Suppressor macrophage treated with lipopolysaccharide for 4 hours (primary cell): ENCODE results near the gene SERPINB7.
A peak's percentile ranks its signal among the peaks of the same experiment; 100 is the strongest.

Experiments
- DNase-seq: peaks from one replicate; pipeline ENCODE4 v3.0.0-alpha.2; 2020

Gene SERPINB7

DNA sequence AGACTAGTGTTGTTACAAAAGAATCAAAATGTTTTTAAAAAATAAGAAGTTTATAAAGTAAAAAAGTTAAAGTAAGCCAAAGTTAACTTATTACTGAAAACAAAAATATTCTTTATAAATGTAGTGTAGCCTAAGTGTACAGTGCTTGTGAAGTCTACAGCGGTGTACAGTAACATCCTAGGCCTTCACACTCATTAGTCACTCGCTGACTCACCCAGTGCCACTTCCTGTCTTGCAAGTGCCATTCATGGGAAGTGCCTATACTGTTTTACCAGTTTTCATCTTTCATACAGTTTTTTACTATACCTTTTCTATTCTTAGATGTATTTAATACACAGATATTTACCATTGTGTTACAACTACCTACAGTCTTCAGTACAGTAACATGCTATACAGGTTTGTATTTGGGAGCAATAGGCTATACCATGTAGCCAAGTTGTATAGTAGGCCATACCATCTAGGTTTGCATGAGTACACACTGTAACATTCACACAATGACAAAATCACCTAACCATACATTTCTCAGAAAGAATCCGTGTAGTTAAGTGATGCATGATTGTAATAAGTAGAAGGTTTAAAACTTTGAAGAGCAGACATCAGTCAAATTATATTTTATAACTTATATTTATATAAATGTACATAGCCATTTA, 13.4 kb downstream of the SERPINB7 start:
- DNase-seq = peak; percentile 72

DNA sequence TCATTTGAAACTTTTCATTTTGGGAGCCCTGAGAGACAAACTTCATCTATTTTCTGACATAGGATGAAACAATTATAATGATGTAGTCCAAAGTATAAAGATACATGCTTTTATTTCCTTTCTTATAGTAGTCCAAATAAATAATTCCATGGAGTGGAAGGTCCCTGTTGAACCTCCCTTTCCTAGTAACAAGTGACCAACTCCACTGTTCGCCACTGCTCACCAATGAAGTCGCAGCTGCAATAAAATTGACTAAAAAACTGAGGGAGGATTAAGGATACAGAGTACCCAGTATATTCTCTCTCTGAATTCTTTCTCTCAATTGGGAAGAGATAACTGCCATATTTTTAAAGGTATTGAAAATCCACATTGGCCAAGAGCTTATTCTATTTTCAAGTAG, 14.1 kb downstream of the SERPINB7 start:
- DNase-seq = no peak

DNA sequence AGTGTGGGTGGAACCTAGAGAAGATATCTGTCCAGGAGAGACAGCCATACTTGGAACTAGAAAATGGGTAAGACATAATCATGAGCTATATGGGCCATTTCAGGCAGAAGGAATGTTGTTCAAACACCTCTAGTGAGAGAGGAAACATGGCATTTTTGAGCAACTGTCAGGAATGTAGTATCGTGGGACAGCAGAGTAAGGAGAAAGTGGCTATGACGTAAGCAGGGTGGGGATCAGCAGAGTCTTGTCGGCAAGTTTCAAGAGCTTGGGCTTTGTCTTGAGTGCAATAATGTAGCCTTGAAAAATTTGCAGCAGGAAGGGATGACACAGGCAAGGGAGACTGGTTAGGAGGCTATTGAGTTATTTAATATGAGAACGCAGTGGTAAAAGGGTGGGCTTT, 20.4 kb downstream of the SERPINB7 start:
- DNase-seq = no peak

DNA sequence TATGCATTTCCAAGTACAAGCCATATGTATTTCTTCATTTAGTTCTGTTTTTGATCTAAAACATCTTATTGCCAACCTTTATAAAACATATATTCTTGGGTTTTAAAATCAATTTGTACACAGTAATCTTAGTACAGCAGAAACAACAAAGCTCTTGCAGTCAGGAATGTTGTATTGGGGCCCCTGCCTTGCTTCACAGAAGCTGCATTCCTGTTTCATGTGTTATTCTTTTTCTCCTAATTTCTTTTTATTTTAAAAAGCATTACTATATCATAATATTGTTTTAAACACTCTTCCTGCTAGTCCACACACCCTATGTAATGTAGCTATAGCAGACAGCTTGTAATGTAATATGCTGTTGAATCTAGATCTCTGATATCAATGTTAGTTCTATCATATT, 24.0 kb downstream of the SERPINB7 start:
- no peak for DNase-seq

DNA sequence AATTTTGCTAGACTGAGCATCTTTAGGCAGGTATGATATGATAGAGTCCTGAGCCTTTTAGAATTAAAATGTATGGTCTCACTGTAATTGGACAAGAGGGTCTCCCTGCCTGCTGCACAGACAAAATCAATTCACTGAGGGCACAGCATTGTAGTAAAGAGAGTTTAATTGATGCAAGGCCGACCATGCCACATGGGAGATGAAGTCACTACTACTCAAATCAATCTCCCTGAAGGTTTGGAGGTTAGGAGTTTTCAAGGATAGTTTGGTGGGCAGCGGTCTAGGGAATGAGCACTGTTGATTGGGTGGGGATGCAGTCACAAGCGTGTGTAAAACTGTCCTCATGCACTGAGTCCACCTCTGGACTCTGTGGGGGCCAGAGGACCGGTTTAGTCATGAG, 26.1 kb downstream of the SERPINB7 start:
- DNase-seq = no peak

DNA sequence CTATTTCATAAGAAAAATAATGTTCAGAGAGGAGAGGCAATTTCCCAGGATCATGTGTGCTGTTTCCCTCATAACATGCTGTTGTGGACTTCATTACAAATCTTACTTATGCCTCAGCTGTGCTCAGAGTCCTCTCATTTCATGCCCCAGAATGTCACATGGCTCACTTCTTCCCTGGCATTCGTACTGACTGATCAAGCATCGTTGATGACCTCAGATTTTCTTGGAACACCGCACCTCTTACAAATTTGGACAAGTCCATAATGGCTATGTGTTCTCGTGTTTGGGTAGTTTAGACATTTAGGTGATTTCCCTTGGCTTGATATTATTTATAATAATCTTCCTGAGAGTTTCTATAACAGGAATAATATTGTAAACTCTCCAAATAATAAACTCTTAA, 32.9 kb downstream of the SERPINB7 start:
- DNase-seq = no peak

DNA sequence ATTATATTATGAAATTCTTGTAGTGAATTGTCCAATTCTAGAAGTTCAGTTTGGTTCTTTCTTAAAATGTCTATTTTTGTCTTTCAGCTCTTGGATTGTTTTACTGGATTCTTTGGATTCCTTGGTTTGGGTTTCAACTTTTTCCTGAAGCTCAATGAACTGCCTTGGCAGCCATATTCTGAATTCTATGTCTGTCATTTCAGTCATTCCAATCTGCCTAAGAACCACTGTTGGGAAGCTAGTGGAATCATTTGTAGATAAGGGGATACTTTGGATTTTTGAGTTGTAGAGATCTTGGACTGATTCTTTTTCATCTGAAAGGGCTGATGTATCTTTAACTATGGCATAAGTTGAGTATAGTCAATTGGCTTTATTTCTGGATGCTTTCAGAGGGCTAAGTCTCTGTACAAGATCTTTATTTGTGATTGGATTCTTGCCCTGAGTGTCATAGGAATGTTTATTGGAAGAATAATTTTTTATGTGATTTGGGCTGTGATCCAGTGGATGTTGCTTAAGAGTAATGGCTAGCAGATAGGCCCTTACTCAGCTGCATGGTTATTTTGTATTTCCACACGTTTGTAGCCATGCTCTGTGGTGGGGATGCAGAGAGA, 42.3 kb downstream of the SERPINB7 start:
- DNase-seq = no peak

DNA sequence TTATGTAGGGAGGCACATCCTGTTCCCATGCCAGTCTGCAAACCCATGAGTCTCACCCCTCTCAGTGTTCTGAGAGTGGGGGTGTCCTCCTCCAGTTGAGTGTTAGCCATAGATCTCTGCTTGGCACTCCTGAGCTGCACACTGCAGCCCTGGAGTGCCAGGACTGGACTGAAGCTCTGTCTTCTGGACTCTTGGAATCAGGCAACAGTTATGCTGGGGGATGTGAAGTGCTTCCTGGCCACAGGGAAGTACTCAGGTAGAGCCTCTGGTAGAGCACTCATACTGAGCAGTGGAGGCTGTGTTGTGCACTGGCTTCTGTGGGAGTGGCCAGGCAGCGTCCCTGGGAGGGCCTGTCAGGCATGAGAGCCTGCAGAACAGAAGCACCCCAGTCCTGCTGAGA, 43.0 kb downstream of the SERPINB7 start:
- DNase-seq = no peak

DNA sequence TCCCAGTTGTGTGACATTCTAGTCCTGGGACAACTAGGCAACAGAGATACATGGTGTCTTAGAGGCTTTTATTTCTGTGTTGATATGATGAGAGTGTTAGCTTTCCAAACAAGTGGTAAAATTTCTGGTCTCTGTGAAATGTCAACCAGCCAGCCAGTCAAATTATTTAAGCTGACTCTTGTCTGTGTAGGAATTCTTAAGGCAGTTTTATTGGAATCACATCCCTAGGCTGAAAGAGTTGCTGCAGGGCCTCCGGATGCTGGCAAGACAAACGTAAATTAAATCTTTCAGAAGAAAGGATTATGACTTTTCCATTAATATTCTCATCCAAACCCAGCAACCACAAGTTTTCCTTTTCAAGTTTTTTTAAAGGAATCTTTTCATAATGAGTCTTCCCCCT, 44.6 kb downstream of the SERPINB7 start:
- no peak for DNase-seq

DNA sequence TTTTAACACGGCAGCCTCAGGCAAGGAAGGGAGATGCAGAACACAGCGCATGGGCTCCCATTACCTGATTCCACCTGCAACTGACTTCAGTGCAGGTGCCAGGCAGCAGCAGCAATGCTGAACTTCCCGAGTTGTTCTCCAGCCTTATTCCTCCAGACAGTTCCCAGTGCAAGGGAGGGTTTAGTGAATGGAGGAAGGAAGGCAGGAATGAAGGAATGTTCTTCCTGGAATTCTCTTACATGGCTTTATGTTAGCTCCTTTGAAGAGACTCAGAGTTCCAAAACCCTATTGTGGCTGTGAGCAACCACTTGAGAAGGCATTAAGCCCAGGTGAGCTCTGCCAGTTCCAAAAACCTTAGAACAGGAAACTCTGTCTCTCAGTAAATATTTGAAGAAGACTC, 45.5 kb downstream of the SERPINB7 start:
- no peak for DNase-seq

DNA sequence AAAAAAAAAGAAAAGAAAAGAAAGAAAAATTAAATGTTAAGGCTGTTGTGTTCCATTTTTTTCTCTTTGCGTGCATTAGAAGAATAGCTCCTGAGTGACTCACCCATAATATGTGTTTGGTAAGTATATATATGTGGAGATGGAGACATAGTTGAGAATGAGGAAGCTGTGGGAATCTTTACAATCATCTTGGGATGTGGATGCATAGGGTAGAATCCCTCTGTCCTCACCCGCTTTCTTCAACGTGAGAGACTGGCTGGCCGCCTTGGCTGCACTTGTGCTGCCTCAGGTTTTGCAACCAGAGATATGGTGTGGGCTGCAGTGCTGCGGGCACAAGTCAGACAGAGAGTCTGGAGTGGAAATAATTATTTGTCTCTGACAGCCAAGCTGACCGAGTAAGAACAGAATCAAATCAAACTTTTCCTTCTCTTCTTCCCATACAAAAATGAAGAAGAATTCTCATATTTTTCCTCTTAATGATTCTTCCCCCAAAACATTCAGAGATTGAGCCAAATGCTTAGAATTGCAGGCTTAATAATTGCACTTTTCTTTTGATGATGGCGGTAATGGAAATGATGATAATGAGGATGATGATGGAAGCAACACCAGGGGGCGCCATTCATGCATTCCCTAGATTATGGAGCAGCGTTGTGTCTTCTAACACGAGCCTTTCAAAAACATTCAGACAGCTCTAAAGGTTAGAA, 48.5 kb downstream of the SERPINB7 start:
- DNase-seq = peak; percentile 47

DNA sequence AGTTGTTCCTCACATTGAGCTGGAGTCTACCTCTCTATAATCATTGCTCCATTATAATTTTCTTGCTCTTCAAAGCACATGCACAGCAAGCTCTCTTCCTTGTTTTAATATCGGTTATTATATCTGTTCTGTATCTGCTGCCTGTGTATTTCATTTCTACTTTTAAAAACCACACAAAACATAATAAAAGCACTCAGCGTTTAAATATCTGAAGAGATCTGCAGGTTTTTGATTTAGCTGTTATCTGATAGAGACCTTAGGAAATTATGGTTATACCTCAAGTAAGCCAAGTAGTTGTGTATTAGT, 49.0 kb downstream of the SERPINB7 start:
- DNase-seq = no peak

DNA sequence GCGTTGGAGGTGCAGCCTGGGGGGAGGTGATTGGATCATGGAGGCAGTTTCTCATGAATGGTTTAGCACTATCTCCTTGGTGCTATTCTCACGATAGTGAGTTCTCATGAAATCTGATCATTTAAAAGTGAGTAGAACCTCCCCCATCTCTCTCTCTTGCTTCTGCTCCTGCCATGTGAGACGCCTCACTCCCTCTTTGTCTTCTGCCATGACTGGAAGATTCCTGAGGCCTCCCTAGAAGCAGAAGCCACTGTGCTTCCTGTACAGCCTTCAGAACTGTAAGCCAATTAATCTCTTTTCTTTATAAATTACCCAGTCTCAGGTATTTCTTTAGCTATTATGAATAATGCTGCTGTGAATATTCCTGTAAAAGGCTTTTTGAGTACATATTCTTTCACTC, 52.9 kb downstream of the SERPINB7 start:
- no peak for DNase-seq

DNA sequence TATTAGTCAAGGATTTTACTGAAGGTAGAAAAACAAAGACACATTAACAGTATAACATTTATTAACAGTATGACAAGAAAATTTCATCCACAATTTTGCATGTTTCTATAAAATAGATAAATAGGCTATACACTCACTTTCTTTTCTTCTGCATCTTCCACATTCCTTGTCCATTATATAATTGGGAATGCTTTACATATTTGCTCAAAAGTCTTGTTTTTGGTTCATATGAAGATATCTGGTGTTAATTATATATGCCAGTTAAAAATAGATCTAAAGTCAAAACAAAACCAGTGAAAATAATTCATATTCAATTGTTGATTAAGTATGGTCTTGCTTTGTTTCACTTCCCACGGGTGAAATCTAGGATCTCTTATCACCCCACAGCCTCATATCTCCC, 53.4 kb downstream of the SERPINB7 start:
- DNase-seq = no peak

DNA sequence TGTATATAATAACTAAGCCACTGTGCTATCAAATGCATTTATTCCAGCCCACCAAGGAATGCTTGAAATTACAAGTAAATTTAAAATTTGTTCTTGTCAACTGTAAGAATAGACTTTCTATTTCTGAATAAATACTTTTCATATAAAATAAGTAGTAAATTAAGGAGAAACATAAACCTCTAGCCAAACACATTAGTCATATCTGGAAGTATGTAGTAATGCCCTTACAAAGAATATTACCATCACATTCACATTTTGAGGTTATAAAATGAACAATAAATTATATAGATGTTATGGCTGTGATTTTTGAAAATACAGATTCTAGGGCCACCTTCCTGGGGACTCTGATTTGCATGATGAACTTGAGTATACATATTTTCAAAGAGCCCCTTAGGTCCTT, 54.7 kb downstream of the SERPINB7 start:
- DNase-seq = no peak

DNA sequence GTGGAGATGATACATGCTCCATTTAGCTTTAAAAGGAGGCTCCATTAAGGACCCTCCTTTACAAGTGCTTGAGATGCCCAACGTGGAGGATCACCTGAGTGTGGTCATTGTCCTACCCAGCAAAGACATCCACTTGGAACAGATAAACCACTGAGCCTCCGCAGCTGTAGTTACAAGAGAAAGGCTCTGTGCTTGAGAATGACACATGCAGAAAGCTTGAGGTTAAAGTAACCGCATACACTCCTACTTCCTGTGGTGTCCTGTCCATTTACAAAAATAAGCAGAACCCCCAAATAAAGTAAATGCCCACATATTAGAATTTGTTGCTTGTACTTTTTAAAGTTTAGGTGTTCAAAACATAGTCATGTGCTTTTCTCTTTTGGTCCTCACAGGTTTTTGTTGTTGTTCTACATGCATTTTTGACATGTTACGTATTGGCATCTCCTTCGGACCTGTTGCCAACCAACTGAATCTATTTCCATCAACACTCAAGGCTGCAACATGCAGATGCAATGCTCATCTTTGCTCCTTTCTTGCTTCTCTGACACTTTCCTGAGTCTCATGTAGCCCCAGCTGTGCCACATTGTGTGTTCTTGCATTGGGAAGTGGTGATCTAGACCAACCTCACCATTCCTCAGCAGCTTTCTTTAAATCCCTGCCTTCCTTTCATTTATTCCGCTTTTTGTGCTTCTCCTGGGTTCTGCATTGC, 56.0 kb downstream of the SERPINB7 start:
- DNase-seq = peak; percentile 12

DNA sequence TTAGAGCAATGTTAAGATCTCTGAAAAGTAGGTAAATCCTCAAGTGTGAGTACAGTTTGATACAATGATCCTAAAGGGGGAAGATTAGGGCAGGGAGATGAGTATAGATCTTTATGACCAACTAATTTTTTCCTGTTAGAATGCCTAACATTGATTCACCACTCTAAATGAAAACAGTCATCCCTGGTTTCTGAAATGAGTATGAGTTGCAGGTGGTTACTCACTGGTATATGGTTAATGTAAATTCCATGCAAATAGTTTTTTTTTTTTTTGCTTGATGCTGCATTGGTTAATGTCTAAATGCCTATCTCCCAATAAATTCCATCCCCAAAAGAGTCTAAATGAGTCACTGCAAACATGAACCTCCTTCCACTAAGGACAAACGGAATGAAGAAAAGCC, 57.3 kb downstream of the SERPINB7 start:
- DNase-seq = no peak

DNA sequence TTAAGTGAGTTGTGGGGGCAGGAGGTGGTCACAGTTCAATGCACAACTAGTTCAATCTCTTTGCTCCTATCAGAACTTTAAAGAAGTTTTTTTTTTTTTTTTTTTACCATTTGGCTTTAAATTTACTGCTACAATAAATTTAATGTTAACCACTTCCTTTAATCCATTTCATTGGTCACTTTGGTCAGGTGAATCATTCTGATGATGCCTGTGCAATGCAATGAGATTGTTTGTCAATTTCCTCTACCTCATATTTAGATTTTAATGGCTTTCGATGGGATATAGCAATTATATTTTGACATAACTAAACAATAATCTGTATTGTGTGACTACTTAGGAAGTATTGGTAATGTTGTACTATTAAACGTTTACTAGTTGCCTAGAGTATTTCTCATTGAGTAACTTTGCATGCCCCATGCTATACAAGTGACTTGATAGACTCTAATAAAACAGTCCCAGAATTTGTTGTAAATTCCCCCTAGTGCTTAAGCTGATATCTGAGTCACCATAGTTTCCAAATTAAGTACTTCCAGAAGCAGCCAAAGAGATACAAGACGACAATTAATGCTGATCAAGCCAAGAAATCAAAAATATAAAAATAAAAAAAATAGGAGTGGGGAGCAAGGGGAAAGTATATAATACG, 59.4 kb downstream of the SERPINB7 start:
- peak; percentile 13 for DNase-seq

DNA sequence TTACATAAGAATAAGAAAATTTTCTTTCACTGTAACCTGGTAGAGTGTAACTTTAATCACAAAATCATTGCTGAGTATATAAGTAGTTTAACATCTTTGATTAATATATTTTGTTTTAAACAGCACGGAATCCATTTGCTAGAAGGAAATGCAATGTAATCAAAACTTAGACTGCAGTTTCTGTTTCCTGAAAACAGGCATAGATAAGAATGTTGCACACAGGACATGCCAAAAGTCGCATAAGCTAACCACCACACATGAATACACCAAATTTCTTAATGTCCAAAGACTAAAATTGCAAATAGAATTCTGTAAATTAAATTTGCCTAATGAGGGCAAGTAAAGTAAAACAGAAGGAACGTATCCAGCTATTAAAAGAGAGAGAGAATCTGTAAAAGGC, 61.2 kb downstream of the SERPINB7 start:
- DNase-seq = no peak

DNA sequence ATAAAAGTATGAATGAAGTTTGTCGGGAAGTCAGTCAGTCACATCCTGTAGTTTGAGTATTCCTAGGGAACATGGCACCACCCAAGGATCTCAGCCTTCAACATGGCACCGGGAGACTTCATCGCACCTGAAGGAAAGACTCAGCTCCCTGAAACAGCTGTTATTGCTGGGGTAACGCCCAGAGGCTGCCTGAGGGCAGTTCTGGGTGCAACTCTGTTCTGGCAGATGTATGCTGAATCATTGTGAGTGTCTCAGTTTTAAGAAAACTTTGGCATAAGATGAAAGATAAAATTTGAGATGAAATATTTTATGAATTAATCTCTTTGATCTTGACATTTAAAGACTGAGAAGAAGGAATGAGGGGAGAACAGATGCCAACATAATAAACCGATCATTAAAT, 62.4 kb downstream of the SERPINB7 start:
- no peak for DNase-seq

DNA sequence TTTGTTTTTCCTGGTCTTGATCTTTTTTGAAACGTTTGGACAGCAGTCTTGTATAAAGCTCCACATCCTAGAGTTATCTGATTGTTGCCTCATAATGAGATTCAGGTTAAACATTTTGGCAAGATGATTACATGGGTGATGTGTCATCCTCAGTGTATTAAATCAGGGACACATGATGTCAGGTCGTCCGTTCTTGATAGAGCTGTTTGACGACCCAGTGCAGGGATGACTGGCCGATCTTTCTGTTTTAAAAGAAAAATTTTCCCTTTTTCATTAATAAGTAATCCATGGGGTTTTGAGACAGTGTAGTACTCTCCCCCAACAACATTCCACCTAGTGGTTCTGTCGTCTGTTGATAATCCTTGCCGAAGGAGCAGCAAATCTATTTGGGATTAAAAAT, 67.8 kb downstream of the SERPINB7 start:
- no peak for DNase-seq

DNA sequence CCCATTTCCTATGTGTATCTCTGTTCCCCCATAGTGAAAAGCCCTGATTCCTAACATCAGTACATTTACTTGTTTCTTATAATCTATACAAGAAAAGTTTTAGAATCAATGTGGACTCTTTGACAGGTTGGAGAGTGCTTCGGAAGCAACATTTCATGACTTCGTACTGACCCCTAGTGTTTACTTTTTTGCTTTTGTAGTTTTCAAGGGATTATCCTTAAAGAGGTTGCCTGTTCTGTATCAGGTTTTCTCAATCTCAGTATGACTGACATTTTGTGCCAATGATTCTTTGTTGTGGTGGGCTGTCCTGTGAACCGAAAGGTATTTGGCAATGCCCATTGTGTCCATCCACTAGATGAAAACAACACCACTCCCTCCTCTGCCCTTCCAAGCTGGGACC, 69.0 kb downstream of the SERPINB7 start:
- DNase-seq = peak; percentile 53

DNA sequence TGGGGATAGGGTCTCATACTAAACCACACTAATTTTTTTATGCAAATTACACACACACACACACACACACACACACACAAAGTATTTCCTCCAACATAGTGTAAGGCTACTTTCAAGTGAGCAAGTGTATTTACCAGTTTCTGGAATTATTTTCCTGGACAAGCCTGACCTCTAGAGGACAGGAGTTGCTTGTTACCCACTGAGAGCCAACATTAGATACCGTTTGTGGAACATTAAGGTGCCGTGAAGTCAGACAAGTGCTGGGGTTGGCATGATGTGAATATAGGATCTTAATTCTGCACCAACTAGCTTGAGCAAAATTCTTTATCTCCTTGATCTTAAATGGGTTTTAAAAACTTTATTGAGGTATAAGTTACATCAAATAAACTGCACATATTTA, 72.9 kb downstream of the SERPINB7 start:
- peak; percentile 62 for DNase-seq

DNA sequence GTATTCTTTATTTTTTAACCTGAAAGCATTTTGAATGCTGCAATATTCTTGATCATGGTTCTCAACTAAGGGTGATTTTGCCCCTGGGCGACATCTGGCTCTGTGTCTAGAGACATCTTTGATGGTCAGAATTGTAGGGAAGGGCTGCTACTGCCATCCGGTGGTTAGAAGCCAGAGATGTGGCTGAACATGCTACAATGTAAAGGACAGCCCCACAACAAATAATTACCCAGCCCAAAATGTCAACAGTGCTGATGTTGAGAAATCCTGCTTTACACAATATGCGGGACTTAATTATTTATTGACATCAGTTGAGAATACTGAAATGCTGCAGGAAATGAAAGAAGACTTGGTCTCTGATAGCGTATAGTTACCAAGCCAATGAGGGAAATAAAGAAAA, 74.8 kb downstream of the SERPINB7 start:
- DNase-seq = peak; percentile 57
